ENCODE measurements around the gene B3GAT1. TPM values are rescaled to one million over a fixed set of nuclear protein-coding genes. Genes with fewer than 3 reads are reported as not detected.

Gene B3GAT1
- total and polyA plus RNA-seq, 4 experiments from 2014 or later: 0.44 to 0.47 TPM; not detected in 2

GRCh38 chr11:134432776-134433175, 20.7 kb upstream of the B3GAT1 start:
- Histone ChIP-seq H3K27ac (ENCODE audit: low read depth, low read length) (no peak overlapping the region), H3K9me3 (ENCODE audit: control insufficient read depth in 1 of 2, low read length in 2 of 2) (no peaks in the 10 kb centered on the region), H3K27me3 (ENCODE audit: insufficient read depth, low read length) (no peaks in the 10 kb centered on the region), H3K36me3 (ENCODE audit: insufficient read depth, low read length) (no peaks in the 10 kb centered on the region), H3K4me3 (ENCODE audit: low read length in 2 of 2) (no peak overlapping the region), H3K4me1 (ENCODE audit: insufficient read depth, low read length) (no peaks in the 10 kb centered on the region)
- Mint-ChIP-seq H3K36me3 (no peaks in the 10 kb centered on the region), H3K27me3 (peaks cover 6 to 10% of the 10 kb centered on the region in 2 donors), H3K27ac (no peak overlapping the region), H3K9me3 (no peaks in the 10 kb centered on the region), H3K4me1 (no peaks in the 10 kb centered on the region), H3K4me3 (no peak overlapping the region)
- DNase-seq: no peak
- POLR2A ChIA-PET (ENCODE audit: partially characterized antibody): no interaction called here
- intact Hi-C loops (cut with micrococcal nuclease): no loop called here
- CTCF ChIA-PET (ENCODE audit: partially characterized antibody): no interaction called here

DNA sequence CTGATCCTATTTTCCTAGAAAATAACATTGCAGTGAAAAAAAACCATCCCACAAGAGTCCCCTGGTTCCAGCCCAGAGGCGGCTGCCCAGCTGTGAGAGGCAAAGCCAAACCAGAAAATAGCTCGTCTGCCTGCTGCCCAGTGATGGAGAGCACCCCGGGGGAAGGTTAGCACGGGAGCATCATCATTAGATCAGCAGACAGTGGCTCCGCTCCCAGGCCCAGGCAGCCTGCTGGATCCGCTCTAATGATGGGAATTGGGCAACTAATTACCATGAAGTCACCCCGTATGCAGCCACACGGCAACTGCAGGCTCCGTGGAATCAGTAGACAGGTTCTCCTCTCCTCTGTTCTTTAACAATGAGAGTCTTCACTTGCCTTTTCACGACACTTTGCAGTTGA, 17.1 kb upstream of the B3GAT1 start:
- intact Hi-C loops (cut with micrococcal nuclease): no loop called here
- no peaks in the 10 kb centered on the region for H3K36me3 Mint-ChIP-seq
- CTCF ChIA-PET (ENCODE audit: partially characterized antibody): no interaction called here
- no peak overlapping the region for H3K27ac Mint-ChIP-seq
- Histone ChIP-seq H3K9me3 (ENCODE audit: control insufficient read depth in 1 of 2, low read length in 2 of 2) (no peaks in the 10 kb centered on the region), H3K27me3 (ENCODE audit: insufficient read depth, low read length) (no peaks in the 10 kb centered on the region), H3K36me3 (ENCODE audit: insufficient read depth, low read length) (no peaks in the 10 kb centered on the region), H3K27ac (ENCODE audit: low read depth, low read length) (no peak overlapping the region), H3K4me3 (ENCODE audit: low read length in 2 of 2) (no peak overlapping the region), H3K4me1 (ENCODE audit: insufficient read depth, low read length) (no peaks in the 10 kb centered on the region)
- no peak for DNase-seq
- no peak overlapping the region for H3K4me3 Mint-ChIP-seq
- no peaks in the 10 kb centered on the region for H3K9me3 Mint-ChIP-seq
- peaks cover 7 to 8% of the 10 kb centered on the region in 2 donors for H3K27me3 Mint-ChIP-seq
- H3K4me1 Mint-ChIP-seq: no peaks in the 10 kb centered on the region
- POLR2A ChIA-PET (ENCODE audit: partially characterized antibody): no interaction called here

DNA sequence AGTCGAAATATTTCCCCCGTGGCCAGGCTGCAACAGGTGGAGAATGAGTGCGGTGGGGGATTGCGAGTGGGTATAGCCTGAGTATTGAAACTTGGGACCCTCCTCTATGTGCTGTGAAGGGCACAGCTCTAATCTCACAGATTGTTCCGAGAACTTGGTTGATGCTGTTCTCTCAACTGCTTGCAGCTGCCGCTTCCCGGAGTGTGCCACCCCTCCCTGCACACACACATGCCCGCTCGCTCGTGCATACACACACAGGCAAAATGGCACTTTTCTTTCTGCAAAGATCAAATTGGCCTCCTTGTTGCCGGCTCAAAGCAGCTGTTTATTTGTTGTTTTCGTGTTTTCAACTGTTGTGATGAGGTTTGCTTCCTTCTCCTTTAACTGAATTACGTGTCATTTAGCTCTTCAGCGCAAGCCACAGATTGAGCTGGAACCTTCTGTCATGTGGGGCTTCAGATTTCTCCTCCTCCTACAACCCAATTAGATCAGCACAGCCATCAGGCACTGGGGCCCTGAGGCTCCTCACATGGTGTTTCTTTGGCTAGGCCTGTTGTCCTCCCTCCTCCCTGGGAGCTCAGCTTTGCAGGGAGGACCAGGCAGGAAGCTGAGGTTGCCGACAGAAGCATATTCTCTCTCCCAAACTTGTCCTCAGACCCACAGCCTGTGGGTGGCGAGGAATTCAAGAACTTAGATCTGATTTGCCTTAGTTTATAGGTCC, 13.9 kb upstream of the B3GAT1 start:
- peak overlapping the region in 1 of 8 donors; percentile 10 for H3K4me3 Mint-ChIP-seq
- H3K4me3 ChIP-seq (ENCODE audit: low read length in 2 of 2): no peak overlapping the region
- H3K9me3 ChIP-seq (ENCODE audit: control insufficient read depth in 1 of 2, low read length in 2 of 2): no peaks in the 10 kb centered on the region
- H3K36me3 ChIP-seq (ENCODE audit: insufficient read depth, low read length): no peaks in the 10 kb centered on the region
- no peak overlapping the region for H3K27ac ChIP-seq (ENCODE audit: low read depth, low read length)
- H3K4me1 Mint-ChIP-seq: no peaks in the 10 kb centered on the region
- H3K27me3 ChIP-seq (ENCODE audit: insufficient read depth, low read length): no peaks in the 10 kb centered on the region
- DNase-seq: no peak
- intact Hi-C loops (cut with micrococcal nuclease): no loop called here
- no peaks in the 10 kb centered on the region for H3K36me3 Mint-ChIP-seq
- no peak overlapping the region for H3K27ac Mint-ChIP-seq
- CTCF ChIA-PET (ENCODE audit: partially characterized antibody): no interaction called here
- H3K27me3 Mint-ChIP-seq: peaks cover 6 to 7% of the 10 kb centered on the region in 2 donors
- POLR2A ChIA-PET (ENCODE audit: partially characterized antibody): no interaction called here
- no peaks in the 10 kb centered on the region for H3K9me3 Mint-ChIP-seq
- H3K4me1 ChIP-seq (ENCODE audit: insufficient read depth, low read length): no peaks in the 10 kb centered on the region

- Histone ChIP-seq H3K27me3 (ENCODE audit: insufficient read depth, low read length) (no peaks in the 10 kb centered on the region), H3K36me3 (ENCODE audit: insufficient read depth, low read length) (no peaks in the 10 kb centered on the region), H3K9me3 (ENCODE audit: control insufficient read depth in 1 of 2, low read length in 2 of 2) (no peaks in the 10 kb centered on the region), H3K4me1 (ENCODE audit: insufficient read depth, low read length) (no peaks in the 10 kb centered on the region), H3K27ac (ENCODE audit: low read depth, low read length) (no peak overlapping the region), H3K4me3 (ENCODE audit: low read length in 2 of 2) (no peak overlapping the region)
- Mint-ChIP-seq H3K27me3 (peaks cover 6 to 7% of the 10 kb centered on the region in 2 donors), H3K4me1 (no peaks in the 10 kb centered on the region), H3K36me3 (no peaks in the 10 kb centered on the region), H3K27ac (no peak overlapping the region), H3K9me3 (no peaks in the 10 kb centered on the region), H3K4me3 (no peak overlapping the region)
- no peak for DNase-seq
- CTCF ChIA-PET (ENCODE audit: partially characterized antibody): no interaction called here
- intact Hi-C loops (cut with micrococcal nuclease): no loop called here
- POLR2A ChIA-PET (ENCODE audit: partially characterized antibody): no interaction called here
Observed at GRCh38 chr11:134425413-134425812, 13.4 kb upstream of the B3GAT1 start.

GRCh38 chr11:134423106-134423505, 11.1 kb upstream of the B3GAT1 start:
- ChIA-PET POLR2A (ENCODE audit: partially characterized antibody) (no interaction called here), CTCF (ENCODE audit: partially characterized antibody) (no interaction called here)
- H3K27me3 Mint-ChIP-seq: peaks cover 2 to 8% of the 10 kb centered on the region in 2 donors
- H3K27ac Mint-ChIP-seq: no peak overlapping the region
- no peaks in the 10 kb centered on the region for H3K9me3 ChIP-seq (ENCODE audit: control insufficient read depth in 1 of 2, low read length in 2 of 2)
- H3K4me1 ChIP-seq (ENCODE audit: insufficient read depth, low read length): no peaks in the 10 kb centered on the region
- H3K36me3 ChIP-seq (ENCODE audit: insufficient read depth, low read length): no peaks in the 10 kb centered on the region
- H3K4me3 ChIP-seq (ENCODE audit: low read length in 2 of 2): no peak overlapping the region
- intact Hi-C loops (cut with micrococcal nuclease): no loop called here
- no peak overlapping the region for H3K4me3 Mint-ChIP-seq
- no peak for DNase-seq
- no peaks in the 10 kb centered on the region for H3K9me3 Mint-ChIP-seq
- no peaks in the 10 kb centered on the region for H3K36me3 Mint-ChIP-seq
- H3K27me3 ChIP-seq (ENCODE audit: insufficient read depth, low read length): no peaks in the 10 kb centered on the region
- no peaks in the 10 kb centered on the region for H3K4me1 Mint-ChIP-seq
- no peak overlapping the region for H3K27ac ChIP-seq (ENCODE audit: low read depth, low read length)

DNA sequence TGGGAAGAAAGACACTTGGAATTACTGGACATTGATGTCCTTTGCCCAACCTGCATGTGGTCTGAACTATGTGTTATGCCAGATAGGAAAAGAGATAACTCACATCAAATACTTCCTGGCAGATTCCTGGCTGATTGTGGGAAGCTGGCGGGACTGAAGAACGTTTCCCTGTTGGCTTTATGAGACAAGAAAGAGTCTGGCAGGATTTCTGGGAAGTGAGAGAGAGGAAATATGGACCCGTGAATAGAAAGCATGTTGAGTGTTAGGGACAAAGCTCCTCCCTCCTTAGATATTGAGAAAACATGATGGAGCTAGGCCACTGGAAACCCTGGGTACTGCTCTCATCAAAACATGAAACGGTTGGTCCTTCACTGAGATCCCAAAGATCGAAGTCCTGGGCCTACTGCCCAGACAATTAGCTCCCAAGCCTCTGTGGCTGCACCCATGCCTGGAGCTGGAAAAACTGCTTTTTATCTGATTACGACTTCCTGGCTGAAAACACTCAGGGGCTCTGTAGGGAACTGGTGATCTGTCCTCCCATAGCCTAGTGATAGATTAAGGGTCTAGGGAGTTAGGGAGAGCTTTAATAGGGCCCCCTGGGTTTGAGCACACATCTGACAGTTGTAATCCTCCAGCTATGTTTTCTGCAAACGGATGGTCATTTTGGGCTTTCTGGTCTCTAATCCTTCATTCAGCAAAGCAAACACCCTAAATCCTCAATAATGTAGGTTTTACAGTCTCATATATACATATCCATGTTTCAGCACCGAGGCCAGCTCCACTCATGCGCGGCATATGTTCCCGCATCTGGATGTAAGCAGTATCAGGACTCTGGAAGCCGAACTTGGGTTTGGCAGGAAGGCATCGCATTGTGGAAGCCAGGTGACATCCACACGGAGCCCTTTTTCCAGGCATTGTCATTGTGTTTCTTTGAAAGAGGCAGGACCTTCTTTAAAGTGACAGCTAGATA, 6.1 kb upstream of the B3GAT1 start:
- ChIA-PET POLR2A (ENCODE audit: partially characterized antibody) (no interaction called here), CTCF (ENCODE audit: partially characterized antibody) (no interaction called here)
- Mint-ChIP-seq H3K4me1 (peaks cover 3 to 7% (median 5%) of the 10 kb centered on the region in 4 donors), H3K27me3 (peaks cover 15 to 30% of the 10 kb centered on the region in 2 donors), H3K36me3 (no peaks in the 10 kb centered on the region), H3K27ac (no peak overlapping the region), H3K4me3 (no peak overlapping the region), H3K9me3 (no peaks in the 10 kb centered on the region)
- Histone ChIP-seq H3K36me3 (ENCODE audit: insufficient read depth, low read length) (no peaks in the 10 kb centered on the region), H3K27ac (ENCODE audit: low read depth, low read length) (no peak overlapping the region), H3K9me3 (ENCODE audit: control insufficient read depth in 1 of 2, low read length in 2 of 2) (no peaks in the 10 kb centered on the region), H3K4me3 (ENCODE audit: low read length in 2 of 2) (no peak overlapping the region), H3K4me1 (ENCODE audit: insufficient read depth, low read length) (peaks cover under 1% of the 10 kb centered on the region), H3K27me3 (ENCODE audit: insufficient read depth, low read length) (no peaks in the 10 kb centered on the region)
- DNase-seq: no peak
- intact Hi-C loops (cut with micrococcal nuclease): no loop called here

GRCh38 chr11:134416726-134417125, 4.7 kb upstream of the B3GAT1 start:
- Histone ChIP-seq H3K36me3 (ENCODE audit: insufficient read depth, low read length) (no peaks in the 10 kb centered on the region), H3K4me1 (ENCODE audit: insufficient read depth, low read length) (peaks cover 5% of the 10 kb centered on the region), H3K9me3 (ENCODE audit: control insufficient read depth in 1 of 2, low read length in 2 of 2) (no peaks in the 10 kb centered on the region), H3K4me3 (ENCODE audit: low read length in 2 of 2) (no peak overlapping the region), H3K27me3 (ENCODE audit: insufficient read depth, low read length) (no peaks in the 10 kb centered on the region), H3K27ac (ENCODE audit: low read depth, low read length) (no peak overlapping the region)
- Mint-ChIP-seq H3K36me3 (no peaks in the 10 kb centered on the region), H3K9me3 (no peaks in the 10 kb centered on the region), H3K27me3 (peaks cover 15 to 28% of the 10 kb centered on the region in 2 donors), H3K4me3 (no peak overlapping the region), H3K4me1 (peaks cover 4 to 11% (median 7%) of the 10 kb centered on the region in 4 donors), H3K27ac (no peak overlapping the region)
- CTCF ChIA-PET (ENCODE audit: partially characterized antibody): no interaction called here
- no peak for DNase-seq
- intact Hi-C loops (cut with micrococcal nuclease): no loop called here
- POLR2A ChIA-PET (ENCODE audit: partially characterized antibody): no interaction called here
